Activated CD8-positive, alpha-beta memory T cell treated with anti-CD3 and anti-CD28 coated beads, Interleukin-2, amount 50 U/mL, for 48 hours (primary cell): ENCODE measurements around the gene TSPAN4.

Experiments
- DNase-seq: peaks from one replicate; pipeline ENCODE4 v3.0.0-alpha.2; 2020

TSPAN4 gene

GRCh38 chr11:842370-843002, at the start of gene TSPAN4, which contains the start of gene POLR2L:
Gene TSPAN4, plus strand, starts transcription at chr11:842852. Its CDS starts 7,453 bp downstream, at chr11:850305.
Gene POLR2L, minus strand, starts transcription at chr11:842529. Its CDS starts 21 bp downstream, at chr11:842508.
- DNase-seq = peak; percentile 95

GRCh38 chr11:792873-793272, 49.8 kb upstream of the TSPAN4 start:
- DNase-seq = no peak

- no peak for DNase-seq
These were observed 49.1 kb upstream of the TSPAN4 start for GRCh38 chr11:793556-793955.

- DNase-seq = no peak
These were observed 48.5 kb upstream of the TSPAN4 start for GRCh38 chr11:794013-794765.

- DNase-seq = no peak
These were observed 47.7 kb upstream of the TSPAN4 start for GRCh38 chr11:794766-795633.

- DNase-seq = peak; percentile 89
These were observed 46.8 kb upstream of the TSPAN4 start for GRCh38 chr11:795634-796564.

- DNase-seq = peak; percentile 86
These were observed 45.9 kb upstream of the TSPAN4 start for GRCh38 chr11:796565-797295.

GRCh38 chr11:797296-798092, 45.2 kb upstream of the TSPAN4 start:
- peak; percentile 87 for DNase-seq

- DNase-seq = peak; percentile 92
These were observed 44.4 kb upstream of the TSPAN4 start, which contains the start of gene SLC25A22 for GRCh38 chr11:798093-798713. Gene SLC25A22, minus strand, starts transcription at chr11:798281. Its CDS starts 3,275 bp downstream, at chr11:795006.

GRCh38 chr11:799641-800316, 42.9 kb upstream of the TSPAN4 start:
- DNase-seq = no peak

GRCh38 chr11:800473-800872, 42.2 kb upstream of the TSPAN4 start:
- no peak for DNase-seq

- no peak for DNase-seq
These were observed 41.4 kb upstream of the TSPAN4 start for GRCh38 chr11:801097-801780.

- DNase-seq = no peak
These were observed 40.5 kb upstream of the TSPAN4 start for GRCh38 chr11:802018-802617.

- DNase-seq = no peak
These were observed 39.8 kb upstream of the TSPAN4 start for GRCh38 chr11:802693-803466.

GRCh38 chr11:803467-803742, 39.2 kb upstream of the TSPAN4 start:
- no peak for DNase-seq

- DNase-seq = no peak
These were observed 38.7 kb upstream of the TSPAN4 start for GRCh38 chr11:803770-804598.

GRCh38 chr11:804599-804964, 38.1 kb upstream of the TSPAN4 start:
- no peak for DNase-seq
